WTC11 (cell line): Measurements from ENCODE around the gene CELSR1. TPM values are rescaled to one million over a fixed set of nuclear protein-coding genes. Genes with fewer than 3 reads are reported as not detected.

Experiments
- ATAC-seq: fragments of 200-7000 bp; cut with Tn5 transposase; 2 replicates; pipeline ENCODE4 v1.10.0; 2021; ENCODE audit warnings: mild to moderate bottlenecking, moderate library complexity
- CTCF ChIA-PET: fragments of 300-600 bp; sonication (Branson Sonifier 250); formaldehyde crosslinking; loops from one replicate; lab custom pipeline; 2021; ENCODE audit warnings: antibody characterized with exemption; lab: Charles Lee
- POLR2A ChIA-PET: fragments of 350-600 bp; sonication (Branson Sonifier 250); formaldehyde crosslinking; loops from one replicate; lab custom pipeline; 2021; ENCODE audit warnings: antibody characterized with exemption; lab: Charles Lee
- DNase-seq: peaks from one replicate; pipeline ENCODE4 v3.0.0; 2021; ENCODE audit warnings: low spot score
- H3K27ac Mint-ChIP-seq: 2 replicates; pipeline ENCODE4 v1.8.0; 2021; ENCODE audit warnings: mixed read lengths
- H3K27me3 Mint-ChIP-seq: 2 replicates; pipeline ENCODE4 v1.8.0; 2021; ENCODE audit warnings: low read depth, mild to moderate bottlenecking, moderate library complexity, mixed read lengths
- H3K36me3 Mint-ChIP-seq: 2 replicates; pipeline ENCODE4 v1.8.0; 2021; ENCODE audit warnings: mixed read lengths
- H3K4me1 Mint-ChIP-seq: 2 replicates; pipeline ENCODE4 v1.8.0; 2022; ENCODE audit warnings: mixed read lengths
- H3K4me3 Mint-ChIP-seq: 2 replicates; pipeline ENCODE4 v1.8.0; 2021; ENCODE audit warnings: mild to moderate bottlenecking, moderate library complexity, mixed read lengths
- H3K9me3 Mint-ChIP-seq: 2 replicates; pipeline ENCODE4 v1.8.0; 2021; ENCODE audit warnings: mixed read lengths
- AFF4 ChIP-seq: sonication (generic); formaldehyde crosslinking; IDR thresholded peaks from 2 replicates; pipeline ENCODE4 v1.8.1; 2023; ENCODE audit warnings: mild to moderate bottlenecking, missing genetic modification reagents, borderline replicate concordance
- ATF3 ChIP-seq: sonication (generic); formaldehyde crosslinking; conservative IDR thresholded peaks from 2 replicates; pipeline ENCODE4 v1.8.1; 2022; ENCODE audit warnings: mild to moderate bottlenecking, missing genetic modification reagents
- CBFB ChIP-seq: sonication (generic); formaldehyde crosslinking; IDR thresholded peaks from 2 replicates; pipeline ENCODE4 v1.8.1; 2022; ENCODE audit warnings: mild to moderate bottlenecking, low read depth, missing genetic modification reagents
- CREB1 ChIP-seq: sonication (generic); formaldehyde crosslinking; IDR thresholded peaks from 2 replicates; pipeline ENCODE4 v1.8.0; 2023; ENCODE audit warnings: mild to moderate bottlenecking, missing genetic modification reagents
- E2F4 ChIP-seq: sonication (generic); formaldehyde crosslinking; IDR thresholded peaks from 2 replicates; pipeline ENCODE4 v1.8.1; 2022; ENCODE audit warnings: low read depth, mild to moderate bottlenecking, moderate library complexity, missing genetic modification reagents, borderline replicate concordance
- ERG ChIP-seq: fragments of 250-450 bp; sonication (Bioruptor Pico); IDR thresholded peaks from 2 replicates; pipeline ENCODE4 v1.8.0; 2021; ENCODE audit warnings: mild to moderate bottlenecking
- ESRRA ChIP-seq: sonication (generic); formaldehyde crosslinking; IDR thresholded peaks from 2 replicates; pipeline ENCODE4 v1.8.1; 2022; ENCODE audit warnings: mild to moderate bottlenecking, missing genetic modification reagents, borderline replicate concordance
- TEAD1 ChIP-seq: sonication (generic); formaldehyde crosslinking; IDR thresholded peaks from 2 replicates; pipeline ENCODE4 v1.8.0; 2022; ENCODE audit warnings: mild to moderate bottlenecking, missing genetic modification reagents
- TEAD4 ChIP-seq: sonication (generic); formaldehyde crosslinking; IDR thresholded peaks from 2 replicates; pipeline ENCODE4 v1.8.0; 2022; ENCODE audit warnings: mild to moderate bottlenecking, missing genetic modification reagents
- ZNF532 ChIP-seq: fragments of 250-450 bp; sonication (Bioruptor Pico); IDR thresholded peaks from 2 replicates; pipeline ENCODE4 v1.9.0; 2021; ENCODE audit warnings: mild to moderate bottlenecking, borderline replicate concordance
- total RNA-seq: library from RNA; stranded (reverse); gene quantifications from 3 replicates; pipeline ENCODE4 v1.2.3, GENCODE V29; 2021
- TF ChIP-seq, protein P1 (sequence below): sonication (generic); formaldehyde crosslinking; IDR thresholded peaks from 2 replicates; pipeline ENCODE4 v1.8.1; 2022; ENCODE audit warnings: low read depth, missing genetic modification reagents, borderline replicate concordance
- TF ChIP-seq, protein P2 (sequence below): sonication (generic); formaldehyde crosslinking; IDR thresholded peaks from 2 replicates; pipeline ENCODE4 v1.8.0; 2023; ENCODE audit warnings: missing genetic modification reagents, mild to moderate bottlenecking, borderline replicate concordance
- TF ChIP-seq, protein P3 (sequence below): fragments of 250-450 bp; sonication (Bioruptor Pico); conservative IDR thresholded peaks from 2 replicates; pipeline ENCODE4 v1.9.0; 2021; ENCODE audit warnings: mild to moderate bottlenecking

Gene CELSR1
- total RNA-seq, 1 experiment from 2014 or later = 16.8 TPM

DNA sequence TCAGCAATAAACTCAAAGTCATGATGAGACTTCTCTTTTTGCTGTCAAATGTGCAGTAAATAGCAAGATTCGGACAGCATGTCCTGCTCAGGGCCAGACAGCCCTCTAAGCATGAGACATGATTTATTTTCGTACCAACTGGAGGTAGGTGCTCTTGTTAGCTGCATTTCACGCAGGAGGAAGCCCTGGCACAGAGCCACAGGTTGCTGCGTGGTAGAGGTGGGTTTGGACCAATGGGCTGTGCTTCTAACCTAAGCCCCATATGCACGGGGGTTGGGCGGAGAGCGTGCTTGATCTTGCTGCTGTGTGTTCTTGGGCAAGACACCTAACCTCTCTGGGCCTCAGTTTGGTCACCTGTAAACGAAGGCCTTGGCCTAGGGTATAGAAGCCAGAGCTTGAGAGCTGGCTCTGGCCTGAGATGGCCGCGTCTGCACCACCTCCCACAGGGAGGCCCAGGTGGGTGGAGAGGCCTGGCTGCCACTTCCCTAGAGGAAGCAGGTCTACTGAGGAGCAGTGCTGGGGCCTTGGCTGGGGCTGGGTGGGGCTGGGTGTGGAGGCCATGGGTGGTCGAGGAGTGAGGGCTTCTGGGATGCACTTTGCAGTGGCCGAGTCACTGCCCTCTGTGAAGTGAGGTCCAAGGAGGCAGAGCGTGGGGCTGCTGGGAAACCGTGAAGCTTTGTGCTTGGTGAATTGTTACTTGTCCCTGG, 44.3 kb upstream of the CELSR1 start (continued):
- TF ChIP-seq TEAD4 (CRISPR knock-in tag) (no peak), E2F4 (CRISPR knock-in tag) (no peak)

DNA sequence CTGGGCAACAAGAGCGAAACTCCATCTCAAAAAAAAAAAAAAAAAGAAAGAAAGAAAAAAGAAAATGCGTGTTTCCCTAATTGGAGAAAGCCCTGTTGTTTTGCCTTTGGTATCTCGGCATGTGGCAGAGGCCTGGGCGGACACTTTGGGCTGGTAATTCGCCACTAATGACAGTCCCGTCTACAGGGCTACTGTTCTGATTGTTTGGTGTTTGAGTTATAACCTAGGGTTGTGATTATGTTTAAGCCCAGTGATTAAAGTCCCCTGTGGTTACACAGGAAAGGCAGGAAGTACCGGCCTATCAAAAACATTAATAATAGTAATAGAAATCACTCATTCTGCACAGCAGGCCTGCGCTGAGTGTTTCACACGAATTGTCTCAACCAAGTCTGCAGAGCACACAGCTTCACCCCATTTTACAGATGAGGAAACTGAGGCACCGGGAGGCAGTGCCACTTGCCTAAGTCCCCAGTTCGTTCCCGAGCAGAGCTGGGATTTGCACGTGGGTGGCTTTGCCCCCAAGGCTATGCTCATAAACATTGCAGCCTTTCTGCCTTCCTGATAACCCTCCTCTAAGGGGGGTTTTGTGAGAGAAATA, 43.6 kb upstream of the CELSR1 start:
- Mint-ChIP-seq H3K4me1 (peaks cover 62% of the 10 kb centered on the region), H3K4me3 (no peak overlapping the region), H3K36me3 (no peaks in the 10 kb centered on the region), H3K27ac (peak overlapping the region; percentile 50), H3K27me3 (no peaks in the 10 kb centered on the region), H3K9me3 (no peaks in the 10 kb centered on the region)
- POLR2A ChIA-PET = no interaction called here
- no peak for DNase-seq
- no peak for ATAC-seq
- CTCF ChIA-PET = no interaction called here
- TF ChIP-seq, protein P1, sequence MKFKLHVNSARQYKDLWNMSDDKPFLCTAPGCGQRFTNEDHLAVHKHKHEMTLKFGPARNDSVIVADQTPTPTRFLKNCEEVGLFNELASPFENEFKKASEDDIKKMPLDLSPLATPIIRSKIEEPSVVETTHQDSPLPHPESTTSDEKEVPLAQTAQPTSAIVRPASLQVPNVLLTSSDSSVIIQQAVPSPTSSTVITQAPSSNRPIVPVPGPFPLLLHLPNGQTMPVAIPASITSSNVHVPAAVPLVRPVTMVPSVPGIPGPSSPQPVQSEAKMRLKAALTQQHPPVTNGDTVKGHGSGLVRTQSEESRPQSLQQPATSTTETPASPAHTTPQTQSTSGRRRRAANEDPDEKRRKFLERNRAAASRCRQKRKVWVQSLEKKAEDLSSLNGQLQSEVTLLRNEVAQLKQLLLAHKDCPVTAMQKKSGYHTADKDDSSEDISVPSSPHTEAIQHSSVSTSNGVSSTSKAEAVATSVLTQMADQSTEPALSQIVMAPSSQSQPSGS = no peak
- no peak for TF ChIP-seq CREB1
- TF ChIP-seq ATF3 (CRISPR knock-in tag) = no peak
- TF ChIP-seq ESRRA (CRISPR knock-in tag) = no peak
- TF ChIP-seq AFF4 = no peak
- TF ChIP-seq ZNF532 (CRISPR knock-in tag) = no peak
- no peak for TF ChIP-seq TEAD1
- TF ChIP-seq CBFB = no peak
- TF ChIP-seq, protein P2, sequence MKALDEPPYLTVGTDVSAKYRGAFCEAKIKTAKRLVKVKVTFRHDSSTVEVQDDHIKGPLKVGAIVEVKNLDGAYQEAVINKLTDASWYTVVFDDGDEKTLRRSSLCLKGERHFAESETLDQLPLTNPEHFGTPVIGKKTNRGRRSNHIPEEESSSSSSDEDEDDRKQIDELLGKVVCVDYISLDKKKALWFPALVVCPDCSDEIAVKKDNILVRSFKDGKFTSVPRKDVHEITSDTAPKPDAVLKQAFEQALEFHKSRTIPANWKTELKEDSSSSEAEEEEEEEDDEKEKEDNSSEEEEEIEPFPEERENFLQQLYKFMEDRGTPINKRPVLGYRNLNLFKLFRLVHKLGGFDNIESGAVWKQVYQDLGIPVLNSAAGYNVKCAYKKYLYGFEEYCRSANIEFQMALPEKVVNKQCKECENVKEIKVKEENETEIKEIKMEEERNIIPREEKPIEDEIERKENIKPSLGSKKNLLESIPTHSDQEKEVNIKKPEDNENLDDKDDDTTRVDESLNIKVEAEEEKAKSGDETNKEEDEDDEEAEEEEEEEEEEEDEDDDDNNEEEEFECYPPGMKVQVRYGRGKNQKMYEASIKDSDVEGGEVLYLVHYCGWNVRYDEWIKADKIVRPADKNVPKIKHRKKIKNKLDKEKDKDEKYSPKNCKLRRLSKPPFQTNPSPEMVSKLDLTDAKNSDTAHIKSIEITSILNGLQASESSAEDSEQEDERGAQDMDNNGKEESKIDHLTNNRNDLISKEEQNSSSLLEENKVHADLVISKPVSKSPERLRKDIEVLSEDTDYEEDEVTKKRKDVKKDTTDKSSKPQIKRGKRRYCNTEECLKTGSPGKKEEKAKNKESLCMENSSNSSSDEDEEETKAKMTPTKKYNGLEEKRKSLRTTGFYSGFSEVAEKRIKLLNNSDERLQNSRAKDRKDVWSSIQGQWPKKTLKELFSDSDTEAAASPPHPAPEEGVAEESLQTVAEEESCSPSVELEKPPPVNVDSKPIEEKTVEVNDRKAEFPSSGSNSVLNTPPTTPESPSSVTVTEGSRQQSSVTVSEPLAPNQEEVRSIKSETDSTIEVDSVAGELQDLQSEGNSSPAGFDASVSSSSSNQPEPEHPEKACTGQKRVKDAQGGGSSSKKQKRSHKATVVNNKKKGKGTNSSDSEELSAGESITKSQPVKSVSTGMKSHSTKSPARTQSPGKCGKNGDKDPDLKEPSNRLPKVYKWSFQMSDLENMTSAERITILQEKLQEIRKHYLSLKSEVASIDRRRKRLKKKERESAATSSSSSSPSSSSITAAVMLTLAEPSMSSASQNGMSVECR (CRISPR knock-in tag) = no peak
- TF ChIP-seq ERG (CRISPR knock-in tag) = no peak
- TF ChIP-seq, protein P3, sequence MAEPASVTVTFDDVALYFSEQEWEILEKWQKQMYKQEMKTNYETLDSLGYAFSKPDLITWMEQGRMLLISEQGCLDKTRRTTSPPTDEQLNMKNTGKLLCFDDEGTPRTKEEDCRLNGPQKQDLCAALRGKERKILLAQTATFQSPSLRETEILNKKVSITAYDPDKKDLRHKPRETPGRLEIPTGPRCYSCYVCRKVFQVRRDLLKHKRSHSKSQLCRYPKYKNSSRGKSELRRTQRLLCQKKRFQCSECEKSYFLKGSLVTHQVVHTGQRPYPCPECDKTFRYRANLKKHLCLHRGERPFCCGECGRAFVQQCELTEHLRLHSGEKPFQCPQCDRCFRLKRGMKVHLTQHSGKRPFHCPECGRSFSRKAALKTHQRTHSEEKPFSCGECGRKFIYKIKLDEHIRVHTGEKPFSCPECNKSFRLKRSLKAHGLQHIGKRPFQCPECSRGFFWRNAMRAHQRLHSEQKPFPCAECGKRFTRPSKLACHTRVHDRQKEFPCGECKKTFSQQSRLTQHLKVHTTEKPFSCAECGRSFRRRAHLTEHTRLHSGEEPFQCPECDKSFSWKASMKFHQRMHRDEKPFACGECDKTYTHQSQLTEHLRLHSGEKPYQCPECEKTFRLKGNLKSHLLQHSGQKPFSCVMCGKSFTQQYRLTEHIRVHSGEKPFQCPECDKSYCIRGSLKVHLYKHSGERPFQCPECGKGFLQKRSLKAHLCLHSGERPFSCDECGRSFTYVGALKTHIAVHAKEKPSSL (CRISPR knock-in tag) = no peak
